ENCODE measurements around the gene FGF5.

- TF ChIP-seq, protein P1, sequence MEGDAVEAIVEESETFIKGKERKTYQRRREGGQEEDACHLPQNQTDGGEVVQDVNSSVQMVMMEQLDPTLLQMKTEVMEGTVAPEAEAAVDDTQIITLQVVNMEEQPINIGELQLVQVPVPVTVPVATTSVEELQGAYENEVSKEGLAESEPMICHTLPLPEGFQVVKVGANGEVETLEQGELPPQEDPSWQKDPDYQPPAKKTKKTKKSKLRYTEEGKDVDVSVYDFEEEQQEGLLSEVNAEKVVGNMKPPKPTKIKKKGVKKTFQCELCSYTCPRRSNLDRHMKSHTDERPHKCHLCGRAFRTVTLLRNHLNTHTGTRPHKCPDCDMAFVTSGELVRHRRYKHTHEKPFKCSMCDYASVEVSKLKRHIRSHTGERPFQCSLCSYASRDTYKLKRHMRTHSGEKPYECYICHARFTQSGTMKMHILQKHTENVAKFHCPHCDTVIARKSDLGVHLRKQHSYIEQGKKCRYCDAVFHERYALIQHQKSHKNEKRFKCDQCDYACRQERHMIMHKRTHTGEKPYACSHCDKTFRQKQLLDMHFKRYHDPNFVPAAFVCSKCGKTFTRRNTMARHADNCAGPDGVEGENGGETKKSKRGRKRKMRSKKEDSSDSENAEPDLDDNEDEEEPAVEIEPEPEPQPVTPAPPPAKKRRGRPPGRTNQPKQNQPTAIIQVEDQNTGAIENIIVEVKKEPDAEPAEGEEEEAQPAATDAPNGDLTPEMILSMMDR (IDR thresholded peaks at IDR 0.05): no peak
- TF ChIP-seq POLR2A (IDR thresholded peaks at IDR 0.05): no peak
Measured at GRCh38 chr4:80240976-80241375, 25.5 kb upstream of the FGF5 start.

All from transverse colon (tissue), 3 donors.